Lung (tissue), 12 donors: Measurements from ENCODE around the gene NOL7. TPM values are rescaled to one million over a fixed set of nuclear protein-coding genes. Genes with fewer than 3 reads are reported as not detected.

ENCODE experiments used
- ATAC-seq: fragments of 200-7000 bp; cut with Tn5 transposase; one replicate; pipeline ENCODE4 v1.9.1; 2020; ENCODE audit warnings: moderate number of reproducible peaks; ENCODE audit not compliant: insufficient read depth, low FRiP score
- DNase-seq, 3 donors: peaks; one replicate each; pipeline ENCODE4 v3.0.0-alpha.2; 2013 to 2017
- H3K27ac ChIP-seq, 2 donors: one replicate each; pipeline ENCODE4 v1.5.1; 2013; ENCODE audit warnings: mild to moderate bottlenecking in 2 of 2, moderate library complexity in 2 of 2, control low read depth in 1 of 2, inconsistent platforms in 1 of 2, low read depth in 1 of 2, low read length in 1 of 2
- H3K27me3 ChIP-seq, 3 donors: one replicate each; pipeline ENCODE4 v1.5.1; 2013; ENCODE audit warnings: low read length in 2 of 3; ENCODE audit not compliant: control insufficient read depth in 3 of 3, insufficient read depth in 3 of 3
- H3K36me3 ChIP-seq, 4 donors: one replicate each; pipeline ENCODE4 v1.5.1; 2013; ENCODE audit warnings: low read length in 4 of 4, mild to moderate bottlenecking in 1 of 4, moderate library complexity in 1 of 4; ENCODE audit not compliant: control insufficient read depth in 4 of 4, insufficient read depth in 4 of 4
- H3K4me1 ChIP-seq, 5 donors: one replicate each; pipeline ENCODE4 v1.5.1; 2013; ENCODE audit warnings: low read length in 5 of 5, mild to moderate bottlenecking in 2 of 5, moderate library complexity in 1 of 5; ENCODE audit not compliant: control insufficient read depth in 5 of 5, insufficient read depth in 5 of 5
- H3K4me3 ChIP-seq: one replicate; pipeline ENCODE4 v1.5.1; 2013; ENCODE audit warnings: mild to moderate bottlenecking, control low read depth, moderate library complexity
- H3K9ac ChIP-seq, 2 donors: one replicate each; pipeline ENCODE4 v1.5.1; 2013; ENCODE audit warnings: low read length in 2 of 2, control low read depth in 1 of 2; ENCODE audit not compliant: insufficient read depth in 1 of 2
- H3K9me3 ChIP-seq, 4 donors: one replicate each; pipeline ENCODE4 v1.5.1; 2013; ENCODE audit warnings: low read length in 3 of 4, mild to moderate bottlenecking in 1 of 4, moderate library complexity in 1 of 4; ENCODE audit not compliant: control insufficient read depth in 4 of 4, insufficient read depth in 3 of 4
- CTCF ChIP-seq: IDR thresholded peaks from 2 replicates; pipeline ENCODE4 v1.5.1; 2012; ENCODE audit warnings: mild to moderate bottlenecking; ENCODE audit errors: control extremely low read depth, extremely low read depth
- WGBS, 2 donors: extraction: QIAGEN DNeasy Blood & Tissue Kit; methylation state at CpG; one replicate each; pipeline ENCODE4 v1.1.7; 2013; 5-methylcytosine and 5-hydroxymethylcytosine counted together
- polyA plus RNA-seq, 2 donors: library from polyadenylated mRNA; stranded (reverse); fragments of 200-250 nt; gene quantifications; one replicate each; pipeline ENCODE4 v1.2.1, GENCODE V29; 2013
- total RNA-seq, 2 donors: library from RNA; depleted of rRNA in 1 of 2; stranded (reverse); fragments of >200 nt in 1 of 2; gene quantifications; one replicate each; pipeline ENCODE4 v1.2.1, GENCODE V29; 2014 to 2021
- donor health status: control.
- donor health status: control.
- donor health status: Bipolar disorder and iron deficiency.
- donor health status: healthy.
- donor health status: DM: yes; HTN: yes; CAD: no.

Gene NOL7
- total and polyA plus RNA-seq, 4 donors, result 48.0 to 75.8 (median 57.5) TPM

- no peak for TF ChIP-seq CTCF
- H3K9ac ChIP-seq, result no peak overlapping the region
- no peak for ATAC-seq
Observed at GRCh38 chr6:13655700-13656099, 40.6 kb downstream of the NOL7 start.

GRCh38 chr6:13660273-13660672 is 45.1 kb downstream of the NOL7 start:
- 94 to 100% methylated on average over 1 of the region's 1 CpG for WGBS, 2 donors
- Histone ChIP-seq H3K4me3 (no peak overlapping the region), H3K27me3 (no peaks in the 10 kb centered on the region), H3K9me3 (no peaks in the 10 kb centered on the region), H3K9ac (no peak overlapping the region), H3K27ac (no peak overlapping the region), H3K36me3 (no peaks in the 10 kb centered on the region), H3K4me1 (peaks cover 0 to 8% (median 0%) of the 10 kb centered on the region in 5 donors)
- TF ChIP-seq CTCF, result no peak
- DNase-seq, result no peak
- no peak for ATAC-seq

More at GRCh38 chr6:13655700-13656099, 40.6 kb downstream of the NOL7 start:
- no peak for DNase-seq
- WGBS, 2 donors, result 80 to 89% methylated on average over 1 of the region's 1 CpG
- no peaks in the 10 kb centered on the region for H3K9me3 ChIP-seq
- H3K4me1 ChIP-seq, result peaks cover 0 to 8% (median under 1%) of the 10 kb centered on the region in 5 donors
- peaks cover 0 to under 1% (median 0%) of the 10 kb centered on the region in 4 donors for H3K36me3 ChIP-seq
- H3K27me3 ChIP-seq, result no peaks in the 10 kb centered on the region
- H3K27ac ChIP-seq, result no peak overlapping the region
- H3K4me3 ChIP-seq, result no peak overlapping the region

- DNase-seq, result no peak
- Histone ChIP-seq H3K36me3 (no peaks in the 10 kb centered on the region), H3K4me1 (peaks cover 0 to 9% (median 0%) of the 10 kb centered on the region in 5 donors), H3K9ac (no peak overlapping the region), H3K4me3 (no peak overlapping the region), H3K27ac (no peak overlapping the region), H3K9me3 (no peaks in the 10 kb centered on the region), H3K27me3 (no peaks in the 10 kb centered on the region)
- no peak for TF ChIP-seq CTCF
- 97 to 100% methylated on average over 1 of the region's 1 CpG for WGBS, 2 donors
- ATAC-seq, result no peak
Observed at GRCh38 chr6:13660893-13661292, 45.8 kb downstream of the NOL7 start.

- Histone ChIP-seq H3K27me3 (no peaks in the 10 kb centered on the region), H3K9ac (no peak overlapping the region), H3K36me3 (no peaks in the 10 kb centered on the region), H3K4me3 (no peak overlapping the region), H3K27ac (no peak overlapping the region), H3K4me1 (peaks cover 0 to 9% (median 0%) of the 10 kb centered on the region in 5 donors), H3K9me3 (no peaks in the 10 kb centered on the region)
- 68 to 94% methylated on average over 2 of the region's 2 CpGs for WGBS, 2 donors
- no peak for TF ChIP-seq CTCF
- DNase-seq (no peak), ATAC-seq (no peak)
Observed at GRCh38 chr6:13661647-13662046, 46.5 kb downstream of the NOL7 start.
